K562 (cell line): ENCODE results near the gene ARHGAP26. TPM values are rescaled to one million over a fixed set of nuclear protein-coding genes. Genes with fewer than 3 reads are reported as not detected.

Experiments used
- FOXK2 ChIP-seq, 2 experiments: fragments of 450-650 bp; IDR thresholded peaks in 1 of 2; conservative IDR thresholded peaks in 1 of 2; 2 replicates each; pipeline ENCODE4 v1.6.1; 2016; ENCODE audit warnings: low read depth in 2 of 2, mild to moderate bottlenecking in 1 of 2
- HNRNPUL1 ChIP-seq: fragments of 200-400 bp; formaldehyde crosslinking; IDR thresholded peaks from 2 replicates; pipeline ENCODE4 v1.6.1; 2017; ENCODE audit warnings: low read length
- NFE2L1 ChIP-seq: fragments of 450-650 bp; IDR thresholded peaks from 2 replicates; pipeline ENCODE4 v1.6.1; 2016; ENCODE audit warnings: missing genetic modification characterization, low read depth, mild to moderate bottlenecking, missing compliant biosample characterization, moderate library complexity, borderline replicate concordance
- POLR3A ChIP-seq: IDR thresholded peaks from 2 replicates; pipeline ENCODE4 v1.6.1; 2011; ENCODE audit warnings: borderline replicate concordance, mild to moderate bottlenecking, moderate library complexity; ENCODE audit not compliant: insufficient read length, insufficient read depth; ENCODE audit errors: extremely low read depth
- RBM25 ChIP-seq: fragments of 200-400 bp; formaldehyde crosslinking; IDR thresholded peaks from 2 replicates; pipeline ENCODE4 v1.6.1; 2018; ENCODE audit warnings: low read length, low read depth, moderate library complexity; ENCODE audit not compliant: severe bottlenecking
- SMARCA5 ChIP-seq: fragments of 450-650 bp; IDR thresholded peaks from 2 replicates; pipeline ENCODE4 v1.6.1; 2016
- SOX6 ChIP-seq: fragments of 450-650 bp; IDR thresholded peaks from 2 replicates; pipeline ENCODE4 v1.6.1; 2014; ENCODE audit warnings: mild to moderate bottlenecking
- TAF15 ChIP-seq: fragments of 200-400 bp; formaldehyde crosslinking; IDR thresholded peaks from 2 replicates; pipeline ENCODE4 v1.6.1; 2017; ENCODE audit warnings: mild to moderate bottlenecking, low read depth, low read length, moderate library complexity
- TEAD4 ChIP-seq, 2 experiments: sonication (generic) in 1 of 2; formaldehyde crosslinking in 1 of 2; IDR thresholded peaks; 2 replicates each; pipeline versions ENCODE4 v1.6.1 to v1.8.0; 2012 to 2022; ENCODE audit warnings: borderline replicate concordance in 1 of 2, inconsistent platforms in 1 of 2, low read length in 1 of 2, mild to moderate bottlenecking in 1 of 2, missing genetic modification reagents in 1 of 2
- ZNF707 ChIP-seq: fragments of 250-450 bp; sonication (Bioruptor Pico); conservative IDR thresholded peaks from 2 replicates; pipeline ENCODE4 v1.8.0; 2022; ENCODE audit warnings: inconsistent platforms, mild to moderate bottlenecking, moderate library complexity
- polyA plus RNA-seq, 8 experiments: library from polyadenylated mRNA; depleted of rRNA in 4 of 8; stranded (reverse) in 5 of 8; unstranded in 3 of 8; fragments of >200 nt; fragmentation: Nextera tagmentation in 2 of 8; fragmentation: Illumina TruSeq in 1 of 8; extraction: Ambion mirVana in 2 of 8; extraction: Trizol in 1 of 8; gene quantifications; 2 replicates each; pipeline versions ENCODE4 v1.2.1 to v1.2.3, GENCODE V29; 2011 to 2014; ENCODE audit warnings: inconsistent platforms in 1 of 8, missing spikeins in 1 of 8
- total RNA-seq, 7 experiments: library from RNA; depleted of rRNA in 6 of 7; stranded (reverse); fragments of >200 nt in 6 of 7; fragmentation: Illumina TruSeq in 2 of 7; extraction: Trizol in 2 of 7; gene quantifications; 2 replicates each; pipeline versions ENCODE4 v1.2.1 to v1.2.3, GENCODE V29; 2011 to 2021; ENCODE audit warnings: low replicate concordance in 1 of 7
- TF ChIP-seq, protein P1 (sequence below): sonication (generic); formaldehyde crosslinking; IDR thresholded peaks from 2 replicates; pipeline ENCODE4 v1.8.0; 2022; ENCODE audit warnings: missing genetic modification reagents, mild to moderate bottlenecking, borderline replicate concordance
- TF ChIP-seq, protein P2 (sequence below), 2 experiments: IDR thresholded peaks; 2 replicates each; pipeline ENCODE4 v1.6.1; 2012; ENCODE audit warnings: improper control_type of control experiment in 2 of 2, low read depth in 2 of 2, low read length in 2 of 2, borderline replicate concordance in 1 of 2
- TF ChIP-seq, protein P3 (sequence below): fragments of 250-450 bp; sonication (Bioruptor Pico); IDR thresholded peaks from 2 replicates; pipeline ENCODE4 v1.8.0; 2022; ENCODE audit warnings: moderate library complexity, mild to moderate bottlenecking, inconsistent platforms
- TF ChIP-seq, protein P4 (sequence below): fragments of 250-450 bp; sonication (Bioruptor Pico); IDR thresholded peaks from 2 replicates; pipeline ENCODE4 v1.9.0; 2021; ENCODE audit warnings: mild to moderate bottlenecking
- TF ChIP-seq, protein P5 (sequence below): fragments of 450-650 bp; conservative IDR thresholded peaks from 2 replicates; pipeline ENCODE4 v1.6.1; 2016; ENCODE audit warnings: missing genetic modification characterization, low read depth, mild to moderate bottlenecking, control low read depth, missing compliant biosample characterization
- TF ChIP-seq, protein P6 (sequence below): fragments of 450-650 bp; IDR thresholded peaks from 2 replicates; pipeline ENCODE4 v1.6.1; 2017; ENCODE audit warnings: antibody characterized with exemption, mild to moderate bottlenecking

ARHGAP26 gene
- total and polyA plus RNA-seq, 9 of the 15 experiments (the other 6 are each of a cell fraction or from before 2014, with no cell fraction given), result 0.13 to 1.1 (median 0.55) TPM

DNA sequence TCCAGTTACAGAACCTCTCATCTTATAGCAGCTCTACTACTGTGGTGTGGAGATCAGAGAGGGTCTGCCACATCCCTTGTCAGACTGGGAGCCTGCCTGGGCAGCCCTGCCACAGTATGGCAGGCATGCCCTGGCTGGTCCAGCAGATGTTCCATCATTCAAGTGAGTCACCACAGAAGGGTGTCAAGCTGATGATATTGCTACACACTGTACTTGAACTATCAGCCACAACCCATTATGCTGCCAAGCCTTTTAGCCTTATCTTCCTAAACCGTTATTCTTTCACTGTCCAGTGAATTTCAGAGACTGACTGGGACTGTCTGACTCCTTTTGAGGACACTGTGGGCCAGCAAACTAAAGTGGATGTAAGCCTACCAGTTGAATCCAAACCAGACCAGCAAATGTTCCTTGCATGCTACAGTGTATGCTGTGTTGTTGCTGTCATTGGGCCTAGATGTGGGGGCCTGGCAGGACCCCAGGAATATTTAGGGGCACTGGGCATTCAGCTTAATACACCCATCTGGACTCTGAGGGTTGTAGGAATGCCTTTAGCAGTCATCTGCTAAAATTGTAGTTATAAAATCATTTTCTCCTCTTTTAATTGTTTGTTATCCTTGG, 430.7 kb downstream of the ARHGAP26 start (continued):
- TF ChIP-seq, protein P1, sequence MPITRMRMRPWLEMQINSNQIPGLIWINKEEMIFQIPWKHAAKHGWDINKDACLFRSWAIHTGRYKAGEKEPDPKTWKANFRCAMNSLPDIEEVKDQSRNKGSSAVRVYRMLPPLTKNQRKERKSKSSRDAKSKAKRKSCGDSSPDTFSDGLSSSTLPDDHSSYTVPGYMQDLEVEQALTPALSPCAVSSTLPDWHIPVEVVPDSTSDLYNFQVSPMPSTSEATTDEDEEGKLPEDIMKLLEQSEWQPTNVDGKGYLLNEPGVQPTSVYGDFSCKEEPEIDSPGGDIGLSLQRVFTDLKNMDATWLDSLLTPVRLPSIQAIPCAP (CRISPR knock-in tag), result no peak
- TF ChIP-seq FOXK2 (conservative IDR thresholded peaks at IDR 0.05 in 1 of 2, IDR thresholded peaks at IDR 0.05 in 1 of 2; ENCODE audit: low read depth in 2 of 2), result no peak
- TF ChIP-seq POLR3A, result no peak
- TF ChIP-seq TAF15, result no peak
- TF ChIP-seq SMARCA5, result no peak
- TF ChIP-seq TEAD4 (IDR thresholded peaks at IDR 0.05; ENCODE audit: low read length), result peak; percentile 85
- no peak for TF ChIP-seq TEAD4 (CRISPR knock-in tag; IDR thresholded peaks at IDR 0.05; ENCODE audit: borderline replicate concordance)
- no peak for TF ChIP-seq RBM25
- TF ChIP-seq NFE2L1 (tag), result no peak
- TF ChIP-seq, protein P2, sequence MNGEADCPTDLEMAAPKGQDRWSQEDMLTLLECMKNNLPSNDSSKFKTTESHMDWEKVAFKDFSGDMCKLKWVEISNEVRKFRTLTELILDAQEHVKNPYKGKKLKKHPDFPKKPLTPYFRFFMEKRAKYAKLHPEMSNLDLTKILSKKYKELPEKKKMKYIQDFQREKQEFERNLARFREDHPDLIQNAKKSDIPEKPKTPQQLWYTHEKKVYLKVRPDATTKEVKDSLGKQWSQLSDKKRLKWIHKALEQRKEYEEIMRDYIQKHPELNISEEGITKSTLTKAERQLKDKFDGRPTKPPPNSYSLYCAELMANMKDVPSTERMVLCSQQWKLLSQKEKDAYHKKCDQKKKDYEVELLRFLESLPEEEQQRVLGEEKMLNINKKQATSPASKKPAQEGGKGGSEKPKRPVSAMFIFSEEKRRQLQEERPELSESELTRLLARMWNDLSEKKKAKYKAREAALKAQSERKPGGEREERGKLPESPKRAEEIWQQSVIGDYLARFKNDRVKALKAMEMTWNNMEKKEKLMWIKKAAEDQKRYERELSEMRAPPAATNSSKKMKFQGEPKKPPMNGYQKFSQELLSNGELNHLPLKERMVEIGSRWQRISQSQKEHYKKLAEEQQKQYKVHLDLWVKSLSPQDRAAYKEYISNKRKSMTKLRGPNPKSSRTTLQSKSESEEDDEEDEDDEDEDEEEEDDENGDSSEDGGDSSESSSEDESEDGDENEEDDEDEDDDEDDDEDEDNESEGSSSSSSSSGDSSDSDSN (IDR thresholded peaks at IDR 0.05; ENCODE audit: borderline replicate concordance in 1 of 2, low read depth in 2 of 2, low read length in 2 of 2), result no peak
- TF ChIP-seq, protein P3, sequence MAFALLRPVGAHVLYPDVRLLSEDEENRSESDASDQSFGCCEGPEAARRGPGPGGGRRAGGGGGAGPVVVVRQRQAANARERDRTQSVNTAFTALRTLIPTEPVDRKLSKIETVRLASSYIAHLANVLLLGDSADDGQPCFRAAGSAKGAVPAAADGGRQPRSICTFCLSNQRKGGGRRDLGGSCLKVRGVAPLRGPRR (CRISPR knock-in tag), result no peak
- no peak for TF ChIP-seq HNRNPUL1
- TF ChIP-seq, protein P4, sequence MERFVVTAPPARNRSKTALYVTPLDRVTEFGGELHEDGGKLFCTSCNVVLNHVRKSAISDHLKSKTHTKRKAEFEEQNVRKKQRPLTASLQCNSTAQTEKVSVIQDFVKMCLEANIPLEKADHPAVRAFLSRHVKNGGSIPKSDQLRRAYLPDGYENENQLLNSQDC (CRISPR knock-in tag), result no peak
- TF ChIP-seq, protein P5, sequence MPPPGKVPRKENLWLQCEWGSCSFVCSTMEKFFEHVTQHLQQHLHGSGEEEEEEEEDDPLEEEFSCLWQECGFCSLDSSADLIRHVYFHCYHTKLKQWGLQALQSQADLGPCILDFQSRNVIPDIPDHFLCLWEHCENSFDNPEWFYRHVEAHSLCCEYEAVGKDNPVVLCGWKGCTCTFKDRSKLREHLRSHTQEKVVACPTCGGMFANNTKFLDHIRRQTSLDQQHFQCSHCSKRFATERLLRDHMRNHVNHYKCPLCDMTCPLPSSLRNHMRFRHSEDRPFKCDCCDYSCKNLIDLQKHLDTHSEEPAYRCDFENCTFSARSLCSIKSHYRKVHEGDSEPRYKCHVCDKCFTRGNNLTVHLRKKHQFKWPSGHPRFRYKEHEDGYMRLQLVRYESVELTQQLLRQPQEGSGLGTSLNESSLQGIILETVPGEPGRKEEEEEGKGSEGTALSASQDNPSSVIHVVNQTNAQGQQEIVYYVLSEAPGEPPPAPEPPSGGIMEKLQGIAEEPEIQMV (tag), result no peak
- TF ChIP-seq, protein P6, sequence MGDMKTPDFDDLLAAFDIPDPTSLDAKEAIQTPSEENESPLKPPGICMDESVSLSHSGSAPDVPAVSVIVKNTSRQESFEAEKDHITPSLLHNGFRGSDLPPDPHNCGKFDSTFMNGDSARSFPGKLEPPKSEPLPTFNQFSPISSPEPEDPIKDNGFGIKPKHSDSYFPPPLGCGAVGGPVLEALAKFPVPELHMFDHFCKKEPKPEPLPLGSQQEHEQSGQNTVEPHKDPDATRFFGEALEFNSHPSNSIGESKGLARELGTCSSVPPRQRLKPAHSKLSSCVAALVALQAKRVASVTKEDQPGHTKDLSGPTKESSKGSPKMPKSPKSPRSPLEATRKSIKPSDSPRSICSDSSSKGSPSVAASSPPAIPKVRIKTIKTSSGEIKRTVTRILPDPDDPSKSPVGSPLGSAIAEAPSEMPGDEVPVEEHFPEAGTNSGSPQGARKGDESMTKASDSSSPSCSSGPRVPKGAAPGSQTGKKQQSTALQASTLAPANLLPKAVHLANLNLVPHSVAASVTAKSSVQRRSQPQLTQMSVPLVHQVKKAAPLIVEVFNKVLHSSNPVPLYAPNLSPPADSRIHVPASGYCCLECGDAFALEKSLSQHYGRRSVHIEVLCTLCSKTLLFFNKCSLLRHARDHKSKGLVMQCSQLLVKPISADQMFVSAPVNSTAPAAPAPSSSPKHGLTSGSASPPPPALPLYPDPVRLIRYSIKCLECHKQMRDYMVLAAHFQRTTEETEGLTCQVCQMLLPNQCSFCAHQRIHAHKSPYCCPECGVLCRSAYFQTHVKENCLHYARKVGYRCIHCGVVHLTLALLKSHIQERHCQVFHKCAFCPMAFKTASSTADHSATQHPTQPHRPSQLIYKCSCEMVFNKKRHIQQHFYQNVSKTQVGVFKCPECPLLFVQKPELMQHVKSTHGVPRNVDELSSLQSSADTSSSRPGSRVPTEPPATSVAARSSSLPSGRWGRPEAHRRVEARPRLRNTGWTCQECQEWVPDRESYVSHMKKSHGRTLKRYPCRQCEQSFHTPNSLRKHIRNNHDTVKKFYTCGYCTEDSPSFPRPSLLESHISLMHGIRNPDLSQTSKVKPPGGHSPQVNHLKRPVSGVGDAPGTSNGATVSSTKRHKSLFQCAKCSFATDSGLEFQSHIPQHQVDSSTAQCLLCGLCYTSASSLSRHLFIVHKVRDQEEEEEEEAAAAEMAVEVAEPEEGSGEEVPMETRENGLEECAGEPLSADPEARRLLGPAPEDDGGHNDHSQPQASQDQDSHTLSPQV, result peak; percentile 65; the same call in 1 of the 2 replicates
- TF ChIP-seq SOX6, result peak; percentile 78
- TF ChIP-seq ZNF707 (CRISPR knock-in tag), result no peak
